T-helper 22 cell (primary cell): ENCODE results near the gene RAB22A.

Experiments
- DNase-seq: peaks from one replicate; pipeline ENCODE4 v3.0.0-alpha.2; 2020; ENCODE audit warnings: low read depth

Gene RAB22A

GRCh38 chr20:58303547-58303946, 6.0 kb upstream of the RAB22A start:
- no peak for DNase-seq

- no peak for DNase-seq
These were observed 4.5 kb upstream of the RAB22A start for GRCh38 chr20:58305061-58305460.

DNA sequence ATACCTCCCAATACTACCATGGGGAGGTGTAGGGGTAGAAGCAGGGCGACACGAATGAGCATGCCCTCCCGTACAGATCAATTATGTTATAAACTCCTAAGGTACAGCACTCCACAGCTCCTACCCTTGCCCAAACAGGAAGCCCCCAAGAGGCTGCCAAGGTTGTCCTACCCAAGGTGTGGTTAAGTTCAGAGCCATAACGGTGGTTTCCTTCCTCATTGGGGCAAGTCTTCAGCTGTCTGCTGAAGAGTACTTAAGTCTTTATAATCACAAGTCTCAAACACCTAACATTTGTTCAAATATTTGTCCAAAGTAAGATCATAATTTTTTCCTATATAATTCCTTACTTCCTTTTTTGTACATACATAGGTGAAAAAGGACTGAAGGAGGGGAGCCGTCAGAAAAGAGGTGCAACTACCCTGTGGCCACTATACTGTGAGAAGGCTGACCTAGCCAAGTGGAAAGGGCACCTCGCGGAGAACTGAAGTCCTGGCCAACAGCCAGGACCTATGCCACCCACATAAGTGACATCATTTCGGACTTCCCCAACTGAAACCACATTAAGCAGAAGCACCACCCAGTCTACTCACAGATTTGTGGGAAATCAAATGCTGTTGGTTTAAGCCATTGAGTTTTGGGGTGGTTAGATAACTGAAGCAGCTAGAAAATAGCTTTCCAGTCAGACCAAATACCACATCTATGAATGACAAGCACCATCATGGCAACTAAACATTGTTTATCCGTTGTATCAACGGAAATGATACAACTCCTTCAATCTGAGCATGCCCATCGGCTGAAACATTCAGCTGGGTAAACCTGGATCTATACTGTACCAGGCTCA, 2.9 kb upstream of the RAB22A start:
- peak; percentile 75 for DNase-seq

- DNase-seq: no peak
These were observed 2.2 kb upstream of the RAB22A start for GRCh38 chr20:58307270-58307669.

DNA sequence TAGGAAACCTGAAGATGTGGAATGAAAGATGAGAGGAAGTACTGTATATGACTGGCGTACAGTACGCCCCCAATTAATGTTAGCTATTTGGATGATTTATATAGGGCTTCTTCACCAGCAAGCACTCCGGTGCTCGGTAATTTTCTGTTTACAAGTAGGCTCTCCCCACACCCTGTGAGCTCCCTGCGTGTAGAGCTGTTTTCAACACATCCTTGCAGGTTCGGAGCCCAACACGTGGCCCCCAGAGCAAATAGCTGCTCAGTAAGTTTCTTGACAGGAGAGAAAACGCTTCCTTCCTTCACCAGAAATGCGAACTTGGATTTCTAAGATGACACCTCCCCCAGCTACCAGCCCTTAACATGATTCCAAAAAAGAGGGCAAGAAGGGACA, 1.2 kb upstream of the RAB22A start:
- no peak for DNase-seq

- peak; percentile 59 for DNase-seq
These were observed 611 bp upstream of the RAB22A start for GRCh38 chr20:58308680-58309527.

DNA sequence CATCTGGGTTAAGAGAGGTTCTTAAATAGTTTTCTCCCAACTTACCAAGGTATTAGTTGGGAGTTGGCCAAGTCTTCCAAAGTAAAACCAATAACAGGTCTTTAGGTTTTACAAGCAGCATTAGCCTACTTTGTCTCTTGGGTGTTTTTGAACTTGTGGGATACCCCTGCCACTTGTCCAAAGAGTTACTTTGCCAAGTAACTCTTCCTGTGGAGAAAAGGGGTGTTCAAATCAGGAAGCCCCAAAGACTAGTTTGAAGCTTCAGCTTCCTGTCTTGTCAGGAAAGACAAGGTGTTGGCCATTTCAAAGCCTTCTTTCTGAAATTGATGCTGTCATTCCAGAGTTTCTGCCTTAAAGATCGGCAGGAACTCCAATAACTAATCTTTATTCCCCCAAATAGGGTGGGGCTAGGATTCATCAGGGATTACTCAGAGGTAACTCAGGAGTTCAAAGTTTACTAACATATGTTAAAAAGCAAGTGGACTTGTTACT, 822 bp downstream of the RAB22A start:
- DNase-seq: no peak

- no peak for DNase-seq
These were observed 3.3 kb downstream of the RAB22A start for GRCh38 chr20:58312836-58313235.

DNA sequence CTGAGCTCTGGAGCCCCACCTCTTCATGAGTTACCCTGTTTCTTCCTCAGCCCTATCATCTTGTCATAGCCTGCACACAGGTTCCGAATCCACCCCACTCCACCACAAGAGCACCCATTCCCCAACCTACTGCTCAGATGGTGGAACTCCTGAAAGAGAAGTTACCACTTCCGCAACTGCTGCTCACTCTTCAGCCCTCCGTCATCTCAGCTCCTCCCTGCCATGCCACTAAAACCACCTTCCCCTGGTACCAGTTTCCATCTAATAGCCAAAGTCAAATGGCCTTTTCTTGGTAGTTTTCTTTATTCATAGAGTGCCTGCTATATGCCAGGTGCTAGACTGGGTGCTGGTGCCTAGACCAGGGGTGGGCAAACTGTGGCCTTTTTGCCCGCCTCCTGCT, 3.9 kb downstream of the RAB22A start:
- no peak for DNase-seq

DNA sequence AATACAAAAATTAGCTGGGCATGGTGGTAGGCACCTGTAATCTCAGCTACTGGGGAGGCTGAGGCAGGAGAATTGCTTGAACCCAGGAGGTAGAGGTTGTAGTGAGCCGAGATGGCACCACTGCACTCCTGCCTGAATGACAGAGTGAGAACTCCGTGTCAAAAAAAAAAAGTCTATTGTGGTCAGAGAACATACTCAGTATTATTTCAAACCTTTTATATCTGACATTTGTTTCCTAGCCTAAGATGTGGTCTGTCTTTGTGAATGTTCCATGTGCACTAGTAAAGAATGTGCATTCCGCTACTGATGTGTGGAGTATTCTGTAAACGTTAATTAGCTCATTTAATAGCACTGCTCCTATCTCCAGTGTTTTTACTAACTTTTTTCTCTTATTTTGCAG, 11.7 kb downstream of the RAB22A start:
- DNase-seq: no peak

DNA sequence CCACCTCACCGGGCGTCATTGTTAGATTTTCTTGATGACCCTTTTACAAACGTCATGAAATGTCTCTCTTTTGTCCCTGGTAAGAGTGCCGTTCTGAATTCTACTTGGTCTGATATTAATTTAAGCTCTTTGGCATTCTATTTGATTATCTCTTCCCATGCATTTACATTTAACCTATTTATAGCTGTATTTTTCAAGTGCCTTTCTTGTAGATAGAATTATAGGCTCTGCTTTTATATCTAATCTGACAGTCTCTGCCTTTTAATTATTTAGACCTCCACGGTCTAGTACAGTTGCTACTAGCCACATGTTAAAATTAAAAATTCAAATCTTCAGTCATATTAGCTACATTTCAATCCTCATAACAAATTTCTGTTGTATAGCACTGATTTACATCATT, 12.6 kb downstream of the RAB22A start:
- DNase-seq: no peak

DNA sequence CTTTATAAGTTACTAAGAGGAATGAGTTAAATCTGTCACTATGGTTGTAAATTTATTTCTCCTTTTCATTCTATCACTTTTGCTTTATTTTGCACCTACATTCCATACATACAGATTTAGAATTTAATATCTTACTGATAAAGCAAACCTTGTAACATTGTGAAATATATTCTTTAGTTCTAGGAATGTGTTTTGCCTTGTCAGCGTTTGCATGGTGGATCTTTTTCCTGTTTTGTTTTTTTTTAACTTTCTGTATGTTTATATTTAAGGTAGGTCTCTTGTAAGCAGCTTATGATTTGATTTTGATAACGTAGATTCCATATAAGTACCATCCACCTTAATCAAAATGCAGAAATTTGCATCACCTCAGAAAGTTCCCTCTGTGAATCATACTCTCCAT, 16.4 kb downstream of the RAB22A start:
- no peak for DNase-seq

GRCh38 chr20:58327211-58327610, 17.7 kb downstream of the RAB22A start:
- DNase-seq: no peak

- no peak for DNase-seq
These were observed 19.3 kb downstream of the RAB22A start for GRCh38 chr20:58328836-58329235.

DNA sequence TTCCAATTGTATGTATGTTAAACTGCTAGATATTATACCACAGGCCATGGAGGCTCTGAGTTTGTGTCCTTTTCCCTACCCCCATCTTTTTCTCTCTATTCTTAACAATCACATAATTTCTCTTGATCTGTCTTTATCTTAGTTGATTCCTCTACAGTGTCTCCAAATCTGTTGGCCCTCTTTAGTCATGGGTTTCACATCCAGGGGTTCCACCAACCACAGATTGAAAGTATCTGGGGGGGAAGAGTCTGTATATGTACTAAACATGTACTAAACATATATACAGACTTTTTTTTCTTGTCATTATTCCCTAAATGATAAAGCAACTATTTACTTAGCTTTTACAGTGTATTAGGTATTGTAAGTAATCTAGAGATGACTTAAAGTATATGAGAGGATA, 20.2 kb downstream of the RAB22A start:
- DNase-seq: no peak

DNA sequence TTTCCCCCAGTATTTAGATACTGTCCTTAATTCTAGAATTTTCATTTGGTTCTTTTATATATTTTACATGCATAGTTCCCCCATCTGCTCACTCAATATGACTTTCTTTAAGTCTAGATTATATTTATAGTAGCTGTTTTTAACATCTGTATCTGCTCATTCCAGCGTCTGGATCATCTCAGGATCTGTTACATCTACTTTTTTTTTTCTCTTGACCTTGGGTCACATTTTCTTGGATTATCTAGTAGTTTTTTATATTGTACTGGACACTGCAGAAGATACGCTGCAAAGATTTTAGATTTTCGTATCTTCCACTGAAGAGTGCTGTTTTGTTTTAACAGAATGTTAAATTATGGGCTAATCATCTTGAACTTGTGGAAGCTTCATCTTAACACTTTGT, 20.7 kb downstream of the RAB22A start:
- DNase-seq: no peak

- no peak for DNase-seq
These were observed 21.2 kb downstream of the RAB22A start for GRCh38 chr20:58330687-58331086.

- DNase-seq: no peak
These were observed 22.5 kb downstream of the RAB22A start for GRCh38 chr20:58331961-58332551.

DNA sequence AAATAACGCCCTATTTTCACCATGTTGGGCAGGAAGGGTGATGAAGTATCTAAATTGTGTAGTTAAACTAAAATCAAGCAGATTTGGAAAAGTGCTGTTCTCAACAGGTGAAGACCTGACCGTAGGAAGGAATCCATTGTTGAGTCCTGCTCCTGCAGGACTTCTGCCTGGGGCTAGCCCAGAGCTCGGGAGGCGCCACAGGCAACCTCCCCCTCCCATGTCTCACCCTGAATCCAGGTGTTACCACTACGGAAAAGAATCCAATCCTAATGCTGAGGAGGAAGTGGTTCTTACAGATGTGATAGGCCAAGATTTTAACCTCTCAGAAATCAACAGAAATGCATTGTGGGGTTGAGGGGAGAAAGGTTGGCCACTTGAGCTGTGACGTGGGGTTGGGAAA, 30.2 kb downstream of the RAB22A start:
- no peak for DNase-seq

GRCh38 chr20:58340151-58340550, 30.6 kb downstream of the RAB22A start:
- no peak for DNase-seq

GRCh38 chr20:58340853-58341252, 31.3 kb downstream of the RAB22A start:
- no peak for DNase-seq

DNA sequence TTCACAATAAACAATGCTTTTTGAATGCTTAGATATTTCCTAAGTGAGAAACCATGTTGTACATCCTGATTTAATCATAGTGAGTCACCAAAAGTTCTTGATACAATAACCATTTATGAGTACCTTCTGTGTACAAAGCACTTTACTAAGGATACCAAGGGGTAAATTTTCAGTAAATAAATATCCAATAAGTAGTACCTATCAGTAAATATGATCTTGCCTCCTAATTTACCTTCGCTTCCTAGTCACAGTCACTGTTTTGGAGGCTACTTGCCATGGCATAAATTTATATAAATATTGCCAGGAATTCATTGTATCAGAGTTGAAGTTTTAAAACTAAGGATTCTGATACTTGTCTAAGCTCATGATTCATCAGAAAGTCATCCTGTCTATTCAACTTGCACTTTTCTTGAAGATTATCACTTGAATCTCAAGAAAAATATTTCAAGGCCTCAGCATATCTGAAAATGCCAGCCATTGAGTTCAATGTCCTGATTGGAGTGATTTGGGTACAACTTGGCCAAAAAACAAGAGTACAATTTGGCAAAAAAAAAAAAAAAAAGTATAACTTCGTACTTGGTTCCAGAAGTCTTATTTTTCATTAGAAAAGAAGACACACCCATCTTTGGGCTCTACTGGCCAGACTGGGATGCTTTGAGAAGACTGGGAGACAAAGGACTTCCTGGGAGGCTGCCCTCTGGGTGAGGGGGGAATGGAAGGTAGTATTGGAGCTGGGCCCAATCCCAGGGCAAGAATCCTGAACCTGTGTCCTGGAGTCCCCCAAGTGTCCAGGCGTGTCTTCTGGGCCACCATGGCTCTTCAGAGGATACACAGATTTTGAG, 32.8 kb downstream of the RAB22A start:
- no peak for DNase-seq
